Gastrocnemius medialis (tissue), 4 donors: Measurements from ENCODE around the gene TRPM4. TPM values are rescaled to one million over a fixed set of nuclear protein-coding genes. Genes with fewer than 3 reads are reported as not detected.

Experiments used
- ATAC-seq, 2 donors: fragments of 150-250 bp; one replicate each; pipeline ENCODE4 v1.9.1; 2016
- DNase-seq, 2 donors: peaks; one replicate each; pipeline ENCODE4 v3.0.0-alpha.2; 2019
- H3K27ac ChIP-seq, 4 donors: fragments of 200-600 bp; sonication (generic); 1 replicate in 1 of 4; 2 replicates in 3 of 4; pipeline ENCODE4 v1.5.1; 2016 to 2018; ENCODE audit warnings: mild to moderate bottlenecking in 2 of 4, moderate library complexity in 1 of 4
- H3K27me3 ChIP-seq, 3 donors: fragments of 200-600 bp; sonication (generic) in 2 of 3; 1 replicate in 1 of 3; 2 replicates in 2 of 3; pipeline versions ENCODE4 v1.5.1 to v1.6.0; 2016 to 2019; ENCODE audit warnings: mild to moderate bottlenecking in 1 of 3, moderate library complexity in 1 of 3
- H3K36me3 ChIP-seq, 2 donors: fragments of 200-600 bp; sonication (generic) in 1 of 2; one replicate each; pipeline ENCODE4 v1.5.1; 2017 to 2018
- H3K4me1 ChIP-seq, 2 donors: fragments of 200-600 bp; sonication (generic) in 1 of 2; one replicate each; pipeline ENCODE4 v1.5.1; 2016 to 2017; ENCODE audit warnings: mild to moderate bottlenecking in 2 of 2
- H3K4me3 ChIP-seq, 4 donors: fragments of 200-600 bp; sonication (generic) in 3 of 4; 1 replicate in 1 of 4; 2 replicates in 3 of 4; pipeline ENCODE4 v1.5.1; 2016 to 2019; ENCODE audit warnings: mild to moderate bottlenecking in 2 of 4
- H3K9me3 ChIP-seq, 3 donors: fragments of 200-600 bp; sonication (generic) in 2 of 3; 1 replicate in 1 of 3; 2 replicates in 2 of 3; pipeline ENCODE4 v1.5.1; 2016 to 2019
- POLR2A ChIP-seq, 2 donors: fragments of 450-650 bp; IDR thresholded peaks; one replicate each; pipeline ENCODE4 v1.6.1; 2017; ENCODE audit warnings: antibody characterized with exemption in 2 of 2, mild to moderate bottlenecking in 2 of 2, moderate library complexity in 2 of 2
- in situ Hi-C, 4 donors: fragments of 200-750 bp; cut with MboI; loops; one replicate each; pipeline versions ENCODE4 v1.15.0 to v1.8.0; 2017; ENCODE audit warnings: low sequenced_read_pairs in 4 of 4
- intact Hi-C: fragments of 100-400 bp; cut with DNase I; formaldehyde crosslinking; loops from one replicate; pipeline ENCODE4 v1.15.1; 2023; ENCODE audit warnings: low total_unique reads
- total RNA-seq, 4 donors: library from RNA; depleted of rRNA; stranded (reverse); fragments of >200 nt; gene quantifications; one replicate each; pipeline versions ENCODE4 v1.1.0 to v1.2.3, GENCODE V29; 2016
- TF ChIP-seq, protein P1 (sequence below), 5 experiments: fragments of 450-650 bp in 3 of 5; fragments of 200-600 bp in 2 of 5; sonication (generic) in 2 of 5; IDR thresholded peaks in 4 of 5; conservative IDR thresholded peaks in 1 of 5; 1 replicate in 4 of 5; 2 replicates in 1 of 5; pipeline ENCODE4 v1.5.1; 2016 to 2019; ENCODE audit warnings: antibody characterized with exemption in 5 of 5, mild to moderate bottlenecking in 3 of 5, moderate library complexity in 3 of 5

TRPM4 gene
- total RNA-seq, 4 donors from 2014 or later = 10.4 to 11.5 (median 11.3) TPM

- no peaks in the 10 kb centered on the region for H3K27me3 ChIP-seq
- H3K4me3 ChIP-seq = peak overlapping the region; percentile 64 to 87 (median 83)
- DNase-seq (peak in 1 of 2 donors; percentile 72), ATAC-seq (peak; percentile 33 to 42)
- in situ Hi-C loops = loop anchor here in 2 of 4 donors (5.0 kb wide), 1 partner anchor 52 kb away; no protein-coding TSS in a partner anchor
- H3K36me3 ChIP-seq = no peaks in the 10 kb centered on the region
- TF ChIP-seq, protein P1, sequence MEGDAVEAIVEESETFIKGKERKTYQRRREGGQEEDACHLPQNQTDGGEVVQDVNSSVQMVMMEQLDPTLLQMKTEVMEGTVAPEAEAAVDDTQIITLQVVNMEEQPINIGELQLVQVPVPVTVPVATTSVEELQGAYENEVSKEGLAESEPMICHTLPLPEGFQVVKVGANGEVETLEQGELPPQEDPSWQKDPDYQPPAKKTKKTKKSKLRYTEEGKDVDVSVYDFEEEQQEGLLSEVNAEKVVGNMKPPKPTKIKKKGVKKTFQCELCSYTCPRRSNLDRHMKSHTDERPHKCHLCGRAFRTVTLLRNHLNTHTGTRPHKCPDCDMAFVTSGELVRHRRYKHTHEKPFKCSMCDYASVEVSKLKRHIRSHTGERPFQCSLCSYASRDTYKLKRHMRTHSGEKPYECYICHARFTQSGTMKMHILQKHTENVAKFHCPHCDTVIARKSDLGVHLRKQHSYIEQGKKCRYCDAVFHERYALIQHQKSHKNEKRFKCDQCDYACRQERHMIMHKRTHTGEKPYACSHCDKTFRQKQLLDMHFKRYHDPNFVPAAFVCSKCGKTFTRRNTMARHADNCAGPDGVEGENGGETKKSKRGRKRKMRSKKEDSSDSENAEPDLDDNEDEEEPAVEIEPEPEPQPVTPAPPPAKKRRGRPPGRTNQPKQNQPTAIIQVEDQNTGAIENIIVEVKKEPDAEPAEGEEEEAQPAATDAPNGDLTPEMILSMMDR (IDR thresholded peaks at IDR 0.05 in 4 of 5, conservative IDR thresholded peaks at IDR 0.05 in 1 of 5) = no peak
- TF ChIP-seq POLR2A (IDR thresholded peaks at IDR 0.05) = no peak
- H3K4me1 ChIP-seq = peaks cover 29 to 62% of the 10 kb centered on the region in 2 donors
- peak overlapping the region; percentile 99 to 100 (median 99) for H3K27ac ChIP-seq
- no peaks in the 10 kb centered on the region for H3K9me3 ChIP-seq
- intact Hi-C loops = loop anchor here (2.0 to 5.0 kb wide), 3 partner anchors 31 to 512 kb away; partner anchors contain the start of genes C19orf73, DBP, GYS1 and PPFIA3
Measured at GRCh38 chr19:49149652-49150105, 7.9 kb upstream of the TRPM4 start.

DNA sequence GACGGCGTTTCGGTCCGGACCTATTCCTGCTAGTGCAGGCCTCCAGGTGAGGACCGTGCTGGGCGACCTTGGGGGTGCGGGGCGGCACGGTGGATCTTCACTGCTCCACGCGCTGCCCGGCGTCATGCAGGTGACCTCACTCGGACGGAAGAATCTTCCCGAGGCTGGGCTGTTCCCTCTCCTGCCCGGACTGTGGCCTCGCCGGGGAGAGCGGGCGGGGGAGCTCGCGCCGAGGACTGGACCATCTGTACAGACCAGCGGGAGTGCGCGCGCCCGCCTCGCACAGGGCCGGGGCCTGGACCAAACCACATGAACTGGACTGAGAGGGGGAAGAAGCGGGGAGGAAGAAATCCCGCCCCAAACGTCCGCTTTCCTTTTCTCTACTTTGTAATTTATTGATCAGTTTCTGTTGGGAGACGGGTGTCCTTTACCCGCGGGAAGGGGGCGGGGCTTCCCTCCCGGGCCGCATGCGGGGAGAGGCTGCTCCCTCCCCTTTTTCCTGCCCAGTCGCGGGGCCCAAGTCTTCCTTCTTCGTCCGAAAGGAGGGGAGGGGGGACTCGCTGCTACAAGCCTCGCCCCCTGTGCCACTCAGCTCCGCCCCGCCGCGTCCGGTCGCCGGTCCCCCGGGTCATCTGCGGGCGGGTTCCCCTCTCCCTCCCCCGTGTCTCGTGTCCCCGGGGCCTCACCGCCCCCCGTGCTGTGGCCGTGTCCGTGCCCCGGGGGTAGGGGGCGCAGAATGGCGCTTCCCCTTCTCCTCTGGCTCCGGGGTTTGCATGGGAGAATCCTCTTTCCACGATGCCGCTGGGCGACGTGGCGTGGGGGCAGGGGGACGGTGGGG lies 7.3 kb upstream of the TRPM4 start:
- no peaks in the 10 kb centered on the region for H3K27me3 ChIP-seq
- no peaks in the 10 kb centered on the region for H3K9me3 ChIP-seq
- peak; percentile 34 to 43 for ATAC-seq
- peak overlapping the region; percentile 64 to 87 (median 83) for H3K4me3 ChIP-seq
- in situ Hi-C loops = no loop called here
- DNase-seq = peak; percentile 68 to 80
- intact Hi-C loops = loop anchor here (2.0 to 5.0 kb wide), 3 partner anchors 32 to 513 kb away; partner anchors contain the start of genes C19orf73, DBP, GYS1 and PPFIA3
- H3K36me3 ChIP-seq = no peaks in the 10 kb centered on the region
- peaks cover 27 to 62% of the 10 kb centered on the region in 2 donors for H3K4me1 ChIP-seq
- TF ChIP-seq, protein P1 (IDR thresholded peaks at IDR 0.05 in 4 of 5, conservative IDR thresholded peaks at IDR 0.05 in 1 of 5) = no peak
- peak in 1 of 2 donors; percentile 48 for TF ChIP-seq POLR2A (IDR thresholded peaks at IDR 0.05)
- peak overlapping the region; percentile 99 to 100 (median 99) for H3K27ac ChIP-seq

GRCh38 chr19:49150944-49151243 lies 6.7 kb upstream of the TRPM4 start:
- Histone ChIP-seq H3K27me3 (no peaks in the 10 kb centered on the region), H3K4me3 (peak overlapping the region; percentile 64 to 87 (median 83)), H3K9me3 (no peaks in the 10 kb centered on the region), H3K36me3 (no peaks in the 10 kb centered on the region), H3K4me1 (peaks cover 22 to 58% of the 10 kb centered on the region in 2 donors), H3K27ac (peak overlapping the region; percentile 99 to 100 (median 99))
- ATAC-seq = no peak
- DNase-seq = no peak
- in situ Hi-C loops (no loop called here), intact Hi-C loops (loop anchor here (2.0 to 5.0 kb wide), 3 partner anchors 32 to 514 kb away; partner anchors contain the start of genes C19orf73, DBP, GYS1 and PPFIA3)
- TF ChIP-seq, protein P1 (IDR thresholded peaks at IDR 0.05 in 4 of 5, conservative IDR thresholded peaks at IDR 0.05 in 1 of 5) = no peak

- peak overlapping the region; percentile 99 to 100 (median 99) for H3K27ac ChIP-seq
- intact Hi-C loops (loop anchor here (2.0 to 5.0 kb wide), 3 partner anchors 33 to 514 kb away; partner anchors contain the start of genes C19orf73, DBP, GYS1 and PPFIA3), in situ Hi-C loops (no loop called here)
- H3K4me3 ChIP-seq = peak overlapping the region; percentile 64 to 87 (median 83)
- H3K27me3 ChIP-seq = no peaks in the 10 kb centered on the region
- peaks cover 18 to 54% of the 10 kb centered on the region in 2 donors for H3K4me1 ChIP-seq
- peak; percentile 80 to 94 for DNase-seq
- TF ChIP-seq, protein P1 (IDR thresholded peaks at IDR 0.05 in 4 of 5, conservative IDR thresholded peaks at IDR 0.05 in 1 of 5) = no peak
- no peak for TF ChIP-seq POLR2A (IDR thresholded peaks at IDR 0.05)
- peak; percentile 41 to 43 for ATAC-seq
- no peaks in the 10 kb centered on the region for H3K9me3 ChIP-seq
- H3K36me3 ChIP-seq = no peaks in the 10 kb centered on the region
Measured at GRCh38 chr19:49151267-49152118, 6.1 kb upstream of the TRPM4 start.
